ENCODE measurements around the gene TYR. TPM values are rescaled to one million over a fixed set of nuclear protein-coding genes. Genes with fewer than 3 reads are reported as not detected.

Gene TYR
- total and polyA plus RNA-seq, 8 donors = not detected

GRCh38 chr11:89163686-89164085 is 14.0 kb upstream of the TYR start:
- no peaks in the 10 kb centered on the region for H3K9me3 ChIP-seq
- no peak for DNase-seq
- H3K27me3 ChIP-seq = no peaks in the 10 kb centered on the region
- no peaks in the 10 kb centered on the region for H3K4me1 ChIP-seq
- 67 to 73% (median 69%) methylated on average over 3 of the region's 3 CpGs for WGBS, 5 donors
- no peak overlapping the region for H3K27ac ChIP-seq
- no peak for TF ChIP-seq POLR2A (IDR thresholded peaks at IDR 0.05)
- no peak for TF ChIP-seq POLR2AphosphoS5 (IDR thresholded peaks at IDR 0.05)
- TF ChIP-seq EP300 (IDR thresholded peaks at IDR 0.05) = no peak
- TF ChIP-seq CTCF (IDR thresholded peaks at IDR 0.05) = no peak
- no peaks in the 10 kb centered on the region for H3K36me3 ChIP-seq
- intact Hi-C loops (cut with DNase I; ENCODE audit: low total_unique reads) = no loop called here
- H3K4me3 ChIP-seq = no peak overlapping the region

GRCh38 chr11:89168396-89168795 is 9.3 kb upstream of the TYR start:
- DNase-seq = peak in 1 of 2 donors; percentile 5
- WGBS, 5 donors = 52 to 64% (median 56%) methylated on average over 3 of the region's 3 CpGs
- Histone ChIP-seq H3K36me3 (no peaks in the 10 kb centered on the region), H3K27ac (no peak overlapping the region), H3K27me3 (no peaks in the 10 kb centered on the region), H3K4me1 (no peaks in the 10 kb centered on the region), H3K4me3 (no peak overlapping the region), H3K9me3 (no peaks in the 10 kb centered on the region)
- TF ChIP-seq POLR2A (IDR thresholded peaks at IDR 0.05) (no peak), CTCF (IDR thresholded peaks at IDR 0.05) (no peak), EP300 (IDR thresholded peaks at IDR 0.05) (no peak), POLR2AphosphoS5 (IDR thresholded peaks at IDR 0.05) (no peak)
- intact Hi-C loops (cut with DNase I; ENCODE audit: low total_unique reads) = no loop called here

- Histone ChIP-seq H3K9me3 (no peaks in the 10 kb centered on the region), H3K27ac (no peak overlapping the region), H3K36me3 (no peaks in the 10 kb centered on the region), H3K27me3 (no peaks in the 10 kb centered on the region), H3K4me1 (no peaks in the 10 kb centered on the region), H3K4me3 (no peak overlapping the region)
- intact Hi-C loops (cut with DNase I; ENCODE audit: low total_unique reads) = no loop called here
- WGBS, 5 donors = 78 to 83% (median 80%) methylated on average over 2 of the region's 2 CpGs
- TF ChIP-seq POLR2AphosphoS5 (IDR thresholded peaks at IDR 0.05) (no peak), POLR2A (IDR thresholded peaks at IDR 0.05) (no peak), EP300 (IDR thresholded peaks at IDR 0.05) (no peak), CTCF (IDR thresholded peaks at IDR 0.05) (no peak)
- no peak for DNase-seq
Measured at GRCh38 chr11:89175796-89176195, 1.9 kb upstream of the TYR start.

- Histone ChIP-seq H3K4me1 (no peaks in the 10 kb centered on the region), H3K36me3 (no peaks in the 10 kb centered on the region), H3K4me3 (no peak overlapping the region), H3K27me3 (no peaks in the 10 kb centered on the region), H3K27ac (no peak overlapping the region), H3K9me3 (no peaks in the 10 kb centered on the region)
- intact Hi-C loops (cut with DNase I; ENCODE audit: low total_unique reads) = no loop called here
- no peak for DNase-seq
- 69 to 82% (median 76%) methylated on average over 2 of the region's 2 CpGs for WGBS, 5 donors
- TF ChIP-seq EP300 (IDR thresholded peaks at IDR 0.05) = no peak
- TF ChIP-seq CTCF (IDR thresholded peaks at IDR 0.05) = no peak
Measured at GRCh38 chr11:89176938-89177337, 737 bp upstream of the TYR start.

Measured in stomach (tissue), 9 donors.